Panc1 (cell line): ENCODE measurements around the gene NFKB2. TPM values are rescaled to one million over a fixed set of nuclear protein-coding genes. Genes with fewer than 3 reads are reported as not detected.

Source experiments
- ATAC-seq: fragments of 200-7000 bp; cut with Tn5 transposase; 2 replicates; pipeline ENCODE4 v1.9.1; 2020; ENCODE audit warnings: mild to moderate bottlenecking, moderate library complexity
- BruUV-seq: library from RNA; stranded (reverse); fragments of 400-500 nt; replicated peaks from 2 replicates; lab custom pipeline; 2021; lab: Mats Ljungman, UMichigan
- CTCF ChIA-PET: fragments of 300-600 bp; sonication (Branson Sonifier 250); formaldehyde crosslinking; loops from one replicate; lab custom pipeline; 2022; ENCODE audit warnings: antibody characterized with exemption; lab: Charles Lee
- POLR2A ChIA-PET: fragments of 300-600 bp; sonication (Branson Sonifier 250); formaldehyde crosslinking; loops from one replicate; lab custom pipeline; 2022; ENCODE audit warnings: antibody characterized with exemption; lab: Charles Lee
- DNase-seq: peaks from one replicate; pipeline ENCODE4 v3.0.0-alpha.2; 2010; ENCODE audit warnings: low read depth, low spot score
- H3K27ac ChIP-seq: 2 replicates; pipeline ENCODE4 v1.5.1; 2011; ENCODE audit warnings: mild to moderate bottlenecking, low read length, inconsistent platforms
- H3K27me3 ChIP-seq: fragments of 200-500 bp; sonication (Bioruptor generic); 2 replicates; pipeline ENCODE4 v1.6.0; 2014; ENCODE audit warnings: low read length, inconsistent platforms; ENCODE audit not compliant: control insufficient read depth, insufficient read depth
- H3K36me3 ChIP-seq: fragments of 200-500 bp; sonication (Bioruptor generic); 2 replicates; pipeline ENCODE4 v1.5.1; 2014; ENCODE audit warnings: inconsistent platforms, mild to moderate bottlenecking, low read length, moderate library complexity; ENCODE audit not compliant: control insufficient read depth, insufficient read depth
- H3K4me1 ChIP-seq: 2 replicates; pipeline ENCODE4 v1.5.1; 2011; ENCODE audit warnings: inconsistent platforms, mild to moderate bottlenecking, low read length, moderate library complexity; ENCODE audit not compliant: control insufficient read depth, insufficient read depth
- H3K4me3 ChIP-seq, 2 experiments: 2 replicates each; pipeline ENCODE4 v1.5.1; 2011 to 2012; ENCODE audit warnings: low read depth in 2 of 2, low read length in 2 of 2, mild to moderate bottlenecking in 2 of 2, inconsistent platforms in 1 of 2, moderate library complexity in 1 of 2
- H3K9me3 ChIP-seq: fragments of 200-500 bp; sonication (Bioruptor generic); 2 replicates; pipeline ENCODE4 v1.5.1; 2014; ENCODE audit warnings: low read depth, mild to moderate bottlenecking, inconsistent platforms, low read length, moderate library complexity; ENCODE audit not compliant: control insufficient read depth, insufficient read depth
- POLR2AphosphoS5 ChIP-seq: IDR thresholded peaks from 2 replicates; pipeline ENCODE4 v1.6.1; 2012; ENCODE audit warnings: mild to moderate bottlenecking, low read depth, low read length, moderate library complexity
- SIN3A ChIP-seq: IDR thresholded peaks from 2 replicates; pipeline ENCODE4 v1.6.1; 2012; ENCODE audit warnings: low read depth, mild to moderate bottlenecking, low read length, moderate library complexity, borderline replicate concordance; ENCODE audit not compliant: insufficient read depth
- TCF7L2 ChIP-seq: IDR thresholded peaks from 2 replicates; pipeline ENCODE4 v1.6.1; 2011; ENCODE audit warnings: mild to moderate bottlenecking, low read depth, low read length, inconsistent platforms
- in situ Hi-C: cut with HindIII; loops from 2 replicates; pipeline ENCODE4 v1.10.0; 2016; ENCODE audit warnings: low sequenced_read_pairs, low pct_unique_long_range_greater_than_20kb
- intact Hi-C: fragments of 100-400 bp; cut with micrococcal nuclease; formaldehyde crosslinking; loops from one replicate; pipeline ENCODE4 v1.10.0; 2022; ENCODE audit not compliant: unreplicated experiment
- total RNA-seq: library from RNA; stranded (reverse); gene quantifications from one replicate; pipeline ENCODE4 v1.2.1, GENCODE V29; 2021; ENCODE audit not compliant: unreplicated experiment
- TF ChIP-seq, protein P1 (sequence below): fragments of 450-650 bp; IDR thresholded peaks from 2 replicates; pipeline ENCODE4 v1.5.1; 2017; ENCODE audit warnings: mild to moderate bottlenecking
- TF ChIP-seq, protein P2 (sequence below), 2 experiments: IDR thresholded peaks; 2 replicates each; pipeline ENCODE4 v1.6.1; 2011 to 2012; ENCODE audit warnings: low read depth in 2 of 2, control low read depth in 1 of 2, low read length in 1 of 2, mild to moderate bottlenecking in 1 of 2, moderate library complexity in 1 of 2; ENCODE audit not compliant: insufficient read depth in 1 of 2

Gene NFKB2
- total RNA-seq, 1 experiment from 2014 or later = 105 TPM

DNA sequence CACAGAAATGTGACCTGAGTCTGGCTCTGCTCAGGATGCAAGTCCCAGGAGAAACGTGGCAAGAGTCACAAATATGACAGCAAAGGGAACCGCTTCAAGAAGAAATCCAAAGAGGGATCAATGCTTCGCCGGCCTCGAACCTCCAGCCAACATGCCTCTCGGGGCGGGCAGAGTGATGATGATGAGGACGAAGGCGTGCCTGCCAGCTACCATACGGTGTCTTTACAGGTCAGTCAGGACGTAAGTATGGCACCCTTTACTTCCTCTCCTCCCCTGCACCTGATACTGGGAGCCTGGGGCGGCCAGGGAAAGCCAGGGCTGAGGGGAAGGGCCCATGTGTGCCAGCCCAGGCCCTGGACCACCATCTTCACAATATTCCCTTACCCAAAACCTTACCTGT lies 18.6 kb upstream of the NFKB2 start:
- no TSS peak for BruUV-seq
- CTCF ChIA-PET = no interaction called here
- peaks cover 14% of the 10 kb centered on the region for H3K36me3 ChIP-seq

GRCh38 chr10:102379383-102379782 lies 16.1 kb upstream of the NFKB2 start:
- CTCF ChIA-PET = interaction anchor here (1.6 kb wide), 1 partner anchor 150 kb away, joined by 5 read pairs; no protein-coding TSS in a partner anchor
- POLR2A ChIA-PET = no interaction called here
- no peak for DNase-seq
- peaks cover 10% of the 10 kb centered on the region; the same call in 1 of the 2 replicates for H3K36me3 ChIP-seq
- no peaks in the 10 kb centered on the region for H3K27me3 ChIP-seq
- intact Hi-C loops = no loop called here
- ATAC-seq = no peak
- no peaks in the 10 kb centered on the region for H3K4me1 ChIP-seq
- H3K27ac ChIP-seq = no peak overlapping the region
- BruUV-seq = no TSS peak
- in situ Hi-C loops = no loop called here
- no peak overlapping the region for H3K4me3 ChIP-seq
- TF ChIP-seq TCF7L2 = no peak
- TF ChIP-seq, protein P1, sequence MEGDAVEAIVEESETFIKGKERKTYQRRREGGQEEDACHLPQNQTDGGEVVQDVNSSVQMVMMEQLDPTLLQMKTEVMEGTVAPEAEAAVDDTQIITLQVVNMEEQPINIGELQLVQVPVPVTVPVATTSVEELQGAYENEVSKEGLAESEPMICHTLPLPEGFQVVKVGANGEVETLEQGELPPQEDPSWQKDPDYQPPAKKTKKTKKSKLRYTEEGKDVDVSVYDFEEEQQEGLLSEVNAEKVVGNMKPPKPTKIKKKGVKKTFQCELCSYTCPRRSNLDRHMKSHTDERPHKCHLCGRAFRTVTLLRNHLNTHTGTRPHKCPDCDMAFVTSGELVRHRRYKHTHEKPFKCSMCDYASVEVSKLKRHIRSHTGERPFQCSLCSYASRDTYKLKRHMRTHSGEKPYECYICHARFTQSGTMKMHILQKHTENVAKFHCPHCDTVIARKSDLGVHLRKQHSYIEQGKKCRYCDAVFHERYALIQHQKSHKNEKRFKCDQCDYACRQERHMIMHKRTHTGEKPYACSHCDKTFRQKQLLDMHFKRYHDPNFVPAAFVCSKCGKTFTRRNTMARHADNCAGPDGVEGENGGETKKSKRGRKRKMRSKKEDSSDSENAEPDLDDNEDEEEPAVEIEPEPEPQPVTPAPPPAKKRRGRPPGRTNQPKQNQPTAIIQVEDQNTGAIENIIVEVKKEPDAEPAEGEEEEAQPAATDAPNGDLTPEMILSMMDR = no peak
- TF ChIP-seq, protein P2, sequence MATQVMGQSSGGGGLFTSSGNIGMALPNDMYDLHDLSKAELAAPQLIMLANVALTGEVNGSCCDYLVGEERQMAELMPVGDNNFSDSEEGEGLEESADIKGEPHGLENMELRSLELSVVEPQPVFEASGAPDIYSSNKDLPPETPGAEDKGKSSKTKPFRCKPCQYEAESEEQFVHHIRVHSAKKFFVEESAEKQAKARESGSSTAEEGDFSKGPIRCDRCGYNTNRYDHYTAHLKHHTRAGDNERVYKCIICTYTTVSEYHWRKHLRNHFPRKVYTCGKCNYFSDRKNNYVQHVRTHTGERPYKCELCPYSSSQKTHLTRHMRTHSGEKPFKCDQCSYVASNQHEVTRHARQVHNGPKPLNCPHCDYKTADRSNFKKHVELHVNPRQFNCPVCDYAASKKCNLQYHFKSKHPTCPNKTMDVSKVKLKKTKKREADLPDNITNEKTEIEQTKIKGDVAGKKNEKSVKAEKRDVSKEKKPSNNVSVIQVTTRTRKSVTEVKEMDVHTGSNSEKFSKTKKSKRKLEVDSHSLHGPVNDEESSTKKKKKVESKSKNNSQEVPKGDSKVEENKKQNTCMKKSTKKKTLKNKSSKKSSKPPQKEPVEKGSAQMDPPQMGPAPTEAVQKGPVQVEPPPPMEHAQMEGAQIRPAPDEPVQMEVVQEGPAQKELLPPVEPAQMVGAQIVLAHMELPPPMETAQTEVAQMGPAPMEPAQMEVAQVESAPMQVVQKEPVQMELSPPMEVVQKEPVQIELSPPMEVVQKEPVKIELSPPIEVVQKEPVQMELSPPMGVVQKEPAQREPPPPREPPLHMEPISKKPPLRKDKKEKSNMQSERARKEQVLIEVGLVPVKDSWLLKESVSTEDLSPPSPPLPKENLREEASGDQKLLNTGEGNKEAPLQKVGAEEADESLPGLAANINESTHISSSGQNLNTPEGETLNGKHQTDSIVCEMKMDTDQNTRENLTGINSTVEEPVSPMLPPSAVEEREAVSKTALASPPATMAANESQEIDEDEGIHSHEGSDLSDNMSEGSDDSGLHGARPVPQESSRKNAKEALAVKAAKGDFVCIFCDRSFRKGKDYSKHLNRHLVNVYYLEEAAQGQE (IDR thresholded peaks at IDR 0.05; ENCODE audit: insufficient read depth in 1 of 2, low read depth in 2 of 2, low read length in 1 of 2) = no peak
- H3K9me3 ChIP-seq = no peaks in the 10 kb centered on the region

More for the DNA sequence above, 18.6 kb upstream of the NFKB2 start:
- TF ChIP-seq POLR2AphosphoS5 (no peak), SIN3A (no peak), TCF7L2 (no peak)
- TF ChIP-seq, protein P2 (IDR thresholded peaks at IDR 0.05; ENCODE audit: insufficient read depth in 1 of 2, low read depth in 2 of 2, low read length in 1 of 2) = no peak
- TF ChIP-seq, protein P1 = no peak
- DNase-seq = no peak
- ATAC-seq = no peak
- no peaks in the 10 kb centered on the region for H3K4me1 ChIP-seq
- H3K9me3 ChIP-seq = no peaks in the 10 kb centered on the region
- no peak overlapping the region for H3K4me3 ChIP-seq
- no peaks in the 10 kb centered on the region for H3K27me3 ChIP-seq
- H3K27ac ChIP-seq = no peak overlapping the region
- in situ Hi-C loops (no loop called here), intact Hi-C loops (no loop called here)
- POLR2A ChIA-PET = no interaction called here
